Inflammatory macrophage (primary cell): ENCODE results near the gene SPATS2.
A peak's percentile ranks its signal among the peaks of the same experiment; 100 is the strongest.
"Not testable (repeated sequence)": the region's sequence is repeated elsewhere in the genome, so short reads cannot be mapped to it uniquely, and the experiment has no call there.

Experiments used
- DNase-seq, 2 donors: peaks; one replicate each; pipeline ENCODE4 v3.0.0-alpha.2; 2020 to 2022

The SPATS2 gene

DNA sequence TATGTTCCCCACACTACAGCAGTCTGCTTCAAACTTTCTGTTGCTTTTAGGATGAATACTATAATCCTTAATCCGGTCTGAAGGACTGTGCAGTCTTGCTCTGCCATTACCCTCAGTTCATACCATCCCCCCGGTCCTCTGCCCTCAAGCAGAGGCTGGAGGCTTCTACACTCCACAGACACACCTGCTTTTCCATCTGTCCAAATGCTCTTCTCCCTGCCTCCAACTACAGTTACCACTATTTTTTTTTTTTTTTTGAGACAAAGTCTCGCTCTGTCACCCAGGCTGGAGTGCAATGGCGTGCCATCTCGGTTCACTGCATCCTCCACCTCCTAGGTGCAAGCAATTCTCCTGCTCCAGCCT lies 152.3 kb downstream of the SPATS2 start:
- no peak for DNase-seq

DNA sequence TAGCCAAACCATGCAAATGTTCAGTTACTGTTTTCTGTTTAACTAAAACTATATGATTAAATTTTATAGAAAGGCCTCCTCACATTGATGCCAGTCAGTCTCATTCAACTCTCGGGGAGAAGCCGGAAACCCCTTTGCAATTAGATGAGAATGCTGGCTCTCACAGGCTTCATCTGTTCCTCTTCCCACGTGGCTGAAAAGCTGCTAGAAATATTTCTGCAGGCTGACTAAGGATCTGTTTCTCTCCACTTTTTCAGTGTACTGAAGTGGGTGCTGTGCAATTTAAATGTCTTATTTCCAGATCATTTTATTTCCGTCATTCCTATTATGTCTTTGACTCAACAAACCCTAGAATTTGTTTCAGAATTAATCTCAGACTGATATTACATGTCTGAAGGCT lies 154.1 kb downstream of the SPATS2 start:
- no peak for DNase-seq

DNA sequence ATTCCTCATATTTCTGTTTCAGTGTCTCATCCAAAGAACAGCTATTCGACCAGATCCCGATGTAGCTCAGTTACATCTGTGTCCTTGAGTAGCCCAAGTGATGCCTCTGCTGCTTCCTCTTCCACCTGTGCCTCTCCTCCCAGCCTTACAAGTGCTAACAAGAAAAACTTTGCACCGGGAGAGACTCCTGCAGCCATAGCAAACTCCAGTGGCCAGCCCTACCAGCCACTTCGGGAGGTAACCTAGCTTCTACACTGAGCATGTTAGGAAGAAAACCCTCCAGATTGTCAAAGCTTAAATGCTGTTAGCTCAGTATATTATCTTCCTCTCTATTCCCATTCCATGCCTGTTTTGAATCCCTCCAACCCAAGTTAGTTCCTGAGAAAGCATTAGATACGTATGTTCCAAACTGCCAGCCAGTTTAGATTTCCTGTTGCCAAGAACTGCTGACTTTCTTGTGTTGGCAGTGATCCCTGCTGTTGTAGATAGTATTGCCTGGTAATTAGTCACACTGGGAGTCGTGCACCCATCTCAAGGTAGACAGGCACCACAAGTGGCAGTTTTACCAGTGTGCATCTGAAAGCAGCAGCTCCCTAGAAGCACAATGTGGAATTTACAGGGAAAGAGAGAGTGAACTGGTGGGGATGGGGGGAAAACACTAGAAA lies 157.5 kb downstream of the SPATS2 start:
- no peak for DNase-seq

DNA sequence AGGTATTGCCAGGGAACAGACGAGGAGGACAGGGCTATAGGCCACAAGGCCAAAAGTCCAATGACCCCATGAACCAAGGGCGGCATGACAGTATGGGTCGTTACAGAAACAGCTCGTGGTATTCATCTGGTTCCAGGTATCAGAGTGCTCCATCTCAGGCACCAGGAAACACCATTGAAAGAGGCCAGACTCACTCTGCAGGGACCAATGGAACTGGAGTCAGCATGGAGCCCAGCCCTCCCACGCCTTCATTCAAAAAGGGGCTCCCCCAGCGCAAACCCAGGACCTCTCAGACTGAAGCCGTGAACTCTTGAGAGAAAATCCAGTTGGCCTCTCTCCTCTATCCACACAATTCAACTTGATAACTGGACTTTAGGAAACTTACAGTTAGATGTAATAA lies 158.7 kb downstream of the SPATS2 start:
- no peak for DNase-seq

DNA sequence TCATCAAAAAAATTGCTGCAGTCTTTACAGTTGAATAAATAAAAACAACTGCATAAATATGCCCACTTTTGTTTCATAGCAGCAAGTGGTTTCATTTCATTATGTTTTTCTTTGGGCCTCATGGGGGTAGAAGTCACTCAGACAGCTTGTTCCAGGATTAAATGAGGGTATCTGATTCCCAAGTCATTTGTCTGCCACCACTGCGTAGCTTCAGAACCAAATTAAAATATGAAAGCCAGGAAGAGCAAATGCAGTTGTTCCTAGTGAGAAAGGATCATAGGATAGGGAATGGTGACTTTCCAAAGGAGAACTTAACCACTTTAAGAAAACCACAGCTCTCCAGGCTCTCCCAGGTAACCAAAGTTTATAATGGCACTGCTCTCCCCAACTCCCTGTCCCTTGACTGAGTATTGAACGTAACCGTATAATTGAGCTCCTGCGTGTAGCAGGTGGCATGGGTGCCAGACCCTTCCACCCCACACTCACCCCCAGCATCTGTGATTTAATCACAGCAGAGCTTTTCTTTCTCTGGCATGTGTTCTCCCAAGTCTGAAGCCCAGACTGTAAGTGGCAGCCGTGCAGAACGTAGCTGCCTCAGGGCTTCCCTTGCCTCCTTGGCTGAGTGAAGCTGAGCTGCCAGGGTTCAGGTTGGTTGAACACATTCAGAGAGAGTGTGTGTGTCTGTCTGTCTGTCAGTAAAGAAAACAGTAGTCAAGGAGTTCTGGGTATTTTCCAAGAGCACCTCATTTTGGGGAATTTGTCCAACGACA lies 160.3 kb downstream of the SPATS2 start:
- no peak for DNase-seq

DNA sequence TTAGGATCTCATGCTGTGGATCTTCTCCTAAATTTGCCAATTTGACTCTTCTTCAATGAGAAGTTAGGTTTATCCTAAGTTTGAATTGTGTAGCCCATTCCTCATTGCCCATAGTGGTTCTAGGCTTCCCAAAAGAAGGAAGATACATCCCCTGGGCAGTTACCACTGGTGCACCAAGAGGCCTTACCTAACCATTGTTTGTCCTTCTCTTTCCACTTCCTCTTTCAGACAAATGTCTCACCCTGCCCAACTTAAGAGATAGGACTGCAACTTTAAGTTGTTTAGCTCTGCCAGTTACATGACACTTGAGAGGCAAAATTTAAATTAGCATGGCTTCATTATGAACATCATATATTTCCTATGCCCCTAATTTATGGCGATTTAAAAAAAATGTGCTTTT lies 162.2 kb downstream of the SPATS2 start:
- DNase-seq = peak; percentile 38 to 62

DNA sequence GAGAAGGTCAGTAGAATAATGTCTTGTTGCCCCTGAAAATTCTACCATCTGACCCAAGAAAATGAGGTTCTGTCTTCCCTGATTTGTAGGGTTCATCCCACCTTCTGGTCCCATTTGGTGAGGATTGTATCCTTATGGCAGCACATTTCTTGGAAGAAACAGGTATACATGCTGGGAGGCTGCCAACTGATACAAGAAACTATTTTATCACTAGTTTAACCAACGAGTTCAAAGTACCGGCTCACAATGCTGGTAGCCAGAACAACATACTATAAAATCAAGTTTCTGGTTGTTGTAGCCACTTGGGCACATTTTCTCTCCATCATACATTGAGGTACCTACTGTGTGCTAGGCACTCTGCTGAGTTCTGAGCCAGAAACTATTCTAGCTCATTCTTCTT lies 164.5 kb downstream of the SPATS2 start:
- DNase-seq = no peak

DNA sequence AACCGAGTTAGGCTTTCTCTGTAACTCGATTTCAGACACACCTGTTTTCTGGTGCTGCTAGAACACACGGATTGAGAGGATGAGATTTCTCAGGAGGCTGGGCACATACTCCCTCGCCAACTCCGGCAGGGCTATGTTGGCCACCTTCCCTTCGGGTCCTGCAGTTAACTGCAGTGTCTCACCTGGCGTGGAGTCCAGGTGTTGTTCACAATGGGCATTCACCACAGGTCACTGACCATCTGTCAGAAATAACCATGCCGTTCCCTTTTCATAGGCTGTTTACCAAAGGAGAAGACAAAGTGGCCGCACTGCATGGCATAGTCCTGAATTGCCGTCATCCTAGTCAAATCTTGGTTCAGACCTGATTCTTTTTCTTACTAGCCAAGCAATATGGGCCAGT lies 166.1 kb downstream of the SPATS2 start:
- no peak for DNase-seq

DNA sequence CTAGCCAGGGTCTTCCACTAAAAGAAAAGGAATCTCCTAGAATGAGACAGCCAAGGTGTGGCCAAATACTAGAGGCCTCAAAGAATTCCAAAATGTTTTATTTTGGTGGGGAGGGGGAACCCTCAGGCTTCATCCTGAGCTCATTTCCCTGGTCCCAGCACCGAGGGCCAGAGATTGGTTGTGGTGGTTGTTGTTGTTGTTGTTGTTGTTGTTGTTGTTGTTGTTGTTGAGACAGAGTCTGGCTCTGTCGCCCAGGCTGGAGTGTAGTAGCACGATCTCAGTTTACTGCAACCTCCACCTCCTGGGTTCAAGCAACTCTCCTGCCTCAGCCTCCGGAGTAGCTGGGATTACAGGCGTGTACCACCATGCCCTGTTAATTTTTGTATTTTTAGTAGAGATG lies 166.9 kb downstream of the SPATS2 start:
- DNase-seq = not testable (repeated sequence)

DNA sequence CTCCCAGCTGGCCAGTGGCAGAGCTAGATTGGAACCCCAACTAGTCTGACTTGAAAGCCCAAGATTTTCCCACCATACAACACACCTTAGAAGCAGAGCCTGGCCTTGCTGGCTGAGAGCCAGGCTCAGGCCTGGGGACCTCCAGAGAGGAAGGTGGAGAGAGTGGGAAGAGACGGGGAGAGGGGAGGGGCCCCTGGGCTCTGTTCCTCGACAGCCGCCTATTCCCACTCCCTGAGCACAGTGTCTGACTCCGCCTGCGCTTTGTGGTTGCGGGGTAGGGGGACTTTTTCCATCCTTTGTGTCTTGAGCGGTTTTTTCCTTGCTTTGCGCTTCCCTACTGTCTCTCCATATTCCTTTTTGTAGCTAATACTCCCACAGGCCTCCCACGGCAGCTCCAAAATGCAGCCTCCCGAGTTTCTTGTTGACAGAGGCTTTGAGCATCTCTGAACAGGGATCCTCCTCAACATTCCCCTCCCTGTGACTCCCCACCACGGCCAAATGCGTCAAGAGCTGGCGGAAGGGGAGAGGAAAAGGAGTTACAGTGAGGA lies 167.5 kb downstream of the SPATS2 start:
- no peak for DNase-seq

DNA sequence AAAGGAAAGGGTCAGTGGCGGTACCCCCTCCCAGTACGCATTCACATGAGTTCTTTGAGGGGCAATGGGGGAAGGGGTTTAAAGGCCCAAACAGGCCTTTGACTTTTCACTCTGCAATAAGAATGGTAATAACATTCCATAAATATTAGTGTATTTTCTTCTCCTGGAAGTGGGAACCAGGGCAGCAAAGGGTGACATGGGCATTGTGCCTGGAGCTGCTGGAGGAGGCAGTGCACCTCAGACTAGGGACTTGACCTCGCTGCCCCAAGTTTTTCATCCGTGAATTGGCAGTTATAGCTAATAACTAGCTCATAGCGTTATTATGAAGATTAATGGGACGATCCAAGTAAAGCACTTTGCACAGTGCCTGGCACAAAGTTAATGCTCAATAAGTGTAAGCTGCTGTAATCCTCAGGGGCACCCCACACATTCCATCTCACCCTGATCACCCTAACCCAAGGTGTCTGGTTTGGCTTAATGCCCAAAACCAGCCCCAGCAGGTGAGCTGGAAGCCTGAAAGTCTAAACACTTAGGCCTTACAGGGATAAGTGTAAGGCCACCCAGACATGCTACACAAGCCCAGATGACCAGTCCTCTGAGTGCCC lies 168.8 kb downstream of the SPATS2 start:
- no peak for DNase-seq

DNA sequence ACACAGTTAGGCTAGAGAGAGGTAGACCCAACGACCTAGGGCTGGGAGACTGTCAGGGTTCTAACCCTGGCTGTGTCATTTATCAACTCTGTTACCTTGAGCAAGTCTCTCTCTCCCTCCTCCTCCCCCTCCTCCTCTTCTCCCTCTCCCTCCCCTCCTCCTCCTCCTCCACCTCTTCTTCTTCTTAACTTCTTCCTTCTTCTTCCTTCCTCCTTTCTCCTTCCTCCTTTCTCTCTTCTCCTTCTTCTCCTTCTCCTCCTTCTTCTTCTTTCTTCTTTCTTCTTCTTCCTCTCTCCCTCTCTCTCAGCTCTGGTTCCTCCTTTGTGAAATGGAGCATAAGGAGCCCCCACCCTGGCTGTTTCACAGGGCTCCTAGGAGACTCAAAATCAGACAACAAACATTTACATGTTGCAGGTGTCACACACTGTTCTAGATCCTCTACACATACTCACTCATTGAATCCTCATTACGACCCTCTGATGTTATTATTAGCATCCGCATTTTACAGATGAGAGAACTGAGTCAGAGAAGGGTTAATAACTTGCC lies 169.3 kb downstream of the SPATS2 start:
- peak in 1 of 2 donors; percentile 31 for DNase-seq

DNA sequence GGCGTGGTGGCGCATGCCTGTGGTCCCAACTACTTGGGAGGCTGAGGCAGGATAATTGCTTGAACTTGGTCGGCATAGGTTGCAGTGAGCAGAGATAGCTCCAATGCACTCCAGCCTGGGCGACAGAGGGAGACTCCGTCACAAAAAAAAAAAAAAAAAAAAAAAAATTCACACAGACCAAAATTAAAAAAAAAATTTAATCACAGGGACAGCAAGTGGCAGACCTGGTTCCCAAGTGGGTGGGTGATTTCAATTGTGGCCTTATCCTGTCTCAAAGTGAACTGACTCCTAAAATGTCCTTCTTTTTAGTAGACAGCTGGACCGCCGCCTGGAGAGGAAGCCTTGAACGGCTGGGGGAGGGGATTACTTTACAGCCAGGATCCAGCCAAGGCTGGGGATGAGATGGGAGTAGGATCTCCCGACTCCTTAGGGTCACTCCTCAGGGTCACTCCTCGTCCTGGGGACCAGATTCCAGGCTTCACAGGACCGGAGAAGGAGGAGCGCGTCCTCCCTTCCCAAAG lies 170.0 kb downstream of the SPATS2 start:
- DNase-seq = no peak

DNA sequence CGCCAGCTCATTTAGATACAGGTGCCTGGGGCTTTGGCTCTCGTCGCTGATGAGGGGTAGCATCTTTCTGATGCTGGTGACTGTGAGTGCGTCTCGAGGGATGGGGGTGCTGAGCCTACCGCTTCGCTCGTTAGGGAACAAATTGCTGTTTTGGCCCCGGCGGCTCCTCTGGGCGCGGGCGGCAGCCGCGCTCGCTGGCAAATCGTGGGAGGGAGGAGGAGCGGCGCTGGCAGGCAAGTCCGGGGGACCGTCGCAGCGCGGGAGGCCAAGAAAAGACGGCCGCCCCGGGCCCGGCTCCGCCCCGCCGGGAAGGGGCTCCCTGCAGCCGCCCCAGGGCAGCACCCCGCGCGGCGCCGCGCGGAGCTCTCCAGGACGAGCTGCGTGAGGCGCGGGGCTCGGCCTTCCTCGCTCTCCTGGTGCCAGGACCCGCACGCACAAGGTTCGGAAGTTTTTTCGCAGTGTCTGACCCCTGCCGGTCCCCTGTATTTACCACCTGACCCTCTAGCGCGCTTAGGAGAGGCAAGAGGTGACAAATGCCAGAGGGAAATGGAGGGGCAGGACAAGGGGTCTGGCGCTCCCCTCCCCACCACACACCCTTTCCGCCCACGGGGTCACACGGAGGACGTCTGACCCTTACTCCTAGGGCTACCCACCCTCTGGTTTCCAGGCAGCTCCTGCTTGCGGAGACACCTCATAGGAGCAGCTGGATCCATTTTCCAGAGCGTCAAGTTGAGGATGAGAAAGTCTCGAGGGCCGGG lies 170.7 kb downstream of the SPATS2 start:
- peak; percentile 25 to 45 for DNase-seq

DNA sequence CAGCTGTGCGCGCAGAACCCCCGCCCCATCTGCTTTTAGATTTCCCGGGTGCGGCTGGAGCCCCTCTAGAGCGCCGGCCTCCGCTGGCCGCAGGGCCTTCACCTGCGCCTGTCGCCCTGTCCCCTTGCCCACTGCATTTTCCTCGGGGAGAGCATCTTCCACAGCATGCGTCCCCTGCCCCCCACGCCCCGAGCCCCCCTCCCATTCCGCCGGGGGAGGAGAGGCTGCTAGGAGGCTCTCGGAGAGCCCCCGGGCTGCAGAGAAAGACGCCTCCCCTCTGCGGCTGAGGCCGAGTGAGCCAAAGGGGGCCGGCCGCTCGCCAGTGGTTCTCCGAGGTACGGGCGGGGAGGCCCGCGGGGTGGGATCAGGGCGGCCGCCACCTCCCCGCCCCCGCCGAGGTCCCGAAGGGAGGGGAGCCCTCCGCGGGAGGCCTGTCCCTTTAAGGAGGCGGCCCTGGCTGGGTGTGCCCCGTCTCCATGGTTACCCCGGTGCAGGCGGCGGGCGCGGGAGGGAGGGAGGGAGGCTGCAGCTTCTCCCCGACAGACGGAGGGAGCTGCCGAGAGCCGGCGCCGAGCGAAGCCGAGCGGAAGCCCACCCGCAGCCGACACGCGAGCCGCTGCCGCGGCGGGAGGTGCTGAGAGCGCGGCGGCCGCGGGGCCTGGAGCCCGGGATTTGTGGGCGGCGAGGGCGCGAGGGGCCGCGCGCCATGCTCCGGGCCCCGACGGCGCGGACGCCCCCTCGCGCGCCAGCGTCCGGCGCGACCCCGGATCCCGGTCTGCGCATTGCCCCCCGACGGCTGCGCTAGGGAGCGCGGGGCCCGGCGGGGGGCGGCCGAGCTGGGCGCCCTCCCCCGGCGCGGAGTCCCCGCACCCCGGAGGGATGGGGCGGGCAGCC lies 171.5 kb downstream of the SPATS2 start, which contains the start of gene KCNH3:
TSS of gene KCNH3 (plus strand) at position 521 of the 894 bp plus-strand sequence. CDS start 387 bp downstream, outside the sequence.
- DNase-seq = peak; percentile 57 to 69

DNA sequence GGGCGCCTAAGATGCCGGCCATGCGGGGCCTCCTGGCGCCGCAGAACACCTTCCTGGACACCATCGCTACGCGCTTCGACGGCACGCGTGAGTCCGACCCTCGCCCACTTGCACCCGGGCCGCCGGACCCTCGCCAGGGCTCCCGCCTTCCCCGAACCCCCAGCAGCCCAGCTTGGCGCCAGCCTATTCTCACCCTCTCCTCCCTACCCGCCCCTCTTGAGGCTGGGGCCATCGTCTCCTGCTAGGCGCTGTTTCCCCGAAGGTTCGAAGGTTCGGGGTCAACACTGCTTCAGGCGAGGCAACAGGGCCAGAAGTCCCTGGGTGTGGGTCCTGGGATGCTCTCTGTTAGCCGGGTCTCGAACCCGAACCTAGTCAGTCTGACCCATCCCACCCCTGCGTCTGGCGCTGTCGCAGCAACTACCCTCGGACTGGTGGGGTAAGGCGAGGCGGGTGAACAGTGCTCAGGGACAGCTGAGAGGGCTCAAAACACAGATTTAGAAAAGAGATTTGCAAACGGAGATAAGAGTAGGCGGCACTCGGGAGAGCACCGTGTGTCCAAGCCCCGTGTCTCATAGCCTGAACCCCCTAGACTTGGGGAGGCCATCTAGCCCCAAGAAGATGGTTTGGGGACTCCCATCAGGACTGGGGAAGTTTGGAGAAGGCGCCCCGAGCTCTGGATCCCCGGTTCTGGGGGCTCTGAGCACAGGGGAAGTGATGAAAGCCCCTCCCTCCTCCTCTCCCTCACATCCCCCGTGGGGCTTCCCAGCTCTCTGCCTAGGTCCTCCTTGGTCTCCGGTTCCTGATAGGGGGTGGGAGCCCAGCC lies 172.4 kb downstream of the SPATS2 start:
- DNase-seq = no peak

DNA sequence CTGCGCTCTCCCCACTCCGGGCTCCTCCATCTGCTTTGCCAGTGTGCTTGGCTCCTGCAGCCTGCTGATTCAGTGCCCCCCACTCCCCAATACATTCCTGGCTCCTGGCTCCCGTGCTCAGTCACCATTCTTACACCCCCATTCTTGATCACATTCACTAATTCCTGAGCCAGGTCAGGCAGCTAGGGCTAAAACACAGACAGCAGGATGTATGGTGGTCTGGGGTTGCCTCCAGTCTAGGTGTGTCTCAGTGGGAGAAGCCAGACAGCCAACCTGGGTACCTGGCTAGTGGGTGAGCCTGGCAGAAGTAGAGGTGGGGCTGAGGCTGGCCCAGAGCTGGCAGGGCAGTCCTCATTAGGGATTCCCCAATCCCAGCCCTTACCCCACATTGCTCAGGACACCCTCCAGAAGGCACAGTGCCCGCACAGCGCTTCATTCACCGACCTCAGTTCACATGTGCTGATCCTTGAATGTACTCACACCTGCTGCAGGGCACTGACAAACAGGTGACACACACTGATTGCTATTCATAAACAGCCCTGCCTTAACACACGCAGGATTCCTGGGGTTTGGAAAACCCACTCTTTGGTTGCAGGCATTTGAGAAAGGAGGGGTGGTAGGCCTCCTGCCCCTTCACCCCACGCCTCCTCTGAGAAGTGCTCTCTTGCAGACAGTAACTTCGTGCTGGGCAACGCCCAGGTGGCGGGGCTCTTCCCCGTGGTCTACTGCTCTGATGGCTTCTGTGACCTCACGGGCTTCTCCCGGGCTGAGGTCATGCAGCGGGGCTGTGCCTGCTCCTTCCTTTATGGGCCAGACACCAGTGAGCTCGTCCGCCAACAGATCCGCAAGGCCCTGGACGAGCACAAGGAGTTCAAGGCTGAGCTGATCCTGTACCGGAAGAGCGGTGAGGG lies 173.2 kb downstream of the SPATS2 start:
- DNase-seq = no peak

DNA sequence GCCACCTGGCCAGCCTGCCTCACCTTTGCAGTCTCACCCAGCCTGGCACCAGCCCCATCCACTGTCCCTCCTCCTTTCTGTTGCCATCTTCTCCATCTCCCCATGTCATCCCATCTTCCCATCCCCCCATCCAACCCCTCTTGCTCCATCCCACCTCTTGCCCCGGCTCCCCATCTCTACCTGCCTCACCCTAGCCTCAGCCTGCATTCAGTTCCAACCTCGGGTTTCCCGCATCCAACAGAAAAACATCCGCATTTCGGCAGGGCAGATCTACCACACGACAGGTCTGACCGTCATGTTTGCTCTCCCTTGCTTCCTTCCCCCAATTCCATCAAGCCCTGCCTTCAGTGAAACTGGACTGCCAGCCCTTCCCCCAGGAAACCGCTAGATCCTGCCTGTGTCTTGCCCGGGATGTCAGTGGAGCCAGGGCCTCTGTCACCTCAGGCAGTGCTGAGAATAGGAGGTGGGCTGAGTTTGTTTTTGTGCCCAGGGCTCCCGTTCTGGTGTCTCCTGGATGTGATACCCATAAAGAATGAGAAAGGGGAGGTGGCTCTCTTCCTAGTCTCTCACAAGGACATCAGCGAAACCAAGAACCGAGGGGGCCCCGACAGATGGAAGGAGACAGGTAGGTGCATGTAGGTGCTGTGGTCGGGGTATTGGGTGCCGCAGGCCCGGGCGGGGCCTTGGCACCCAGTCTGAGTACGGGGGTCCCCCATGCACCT lies 174.0 kb downstream of the SPATS2 start:
- no peak for DNase-seq
